Left ventricle myocardium inferior (tissue), 1 donor: ENCODE results near the gene RAD1. TPM values are rescaled to one million over a fixed set of nuclear protein-coding genes. Genes with fewer than 3 reads are reported as not detected.

ENCODE experiments used
- DNase-seq: peaks from one replicate; pipeline ENCODE4 v3.0.0-alpha.2; 2020
- H3K27ac ChIP-seq: fragments of 200-600 bp; replicated peaks from 2 replicates; pipeline ENCODE4 v1.8.0; 2021
- H3K27me3 ChIP-seq: fragments of 200-600 bp; 2 replicates; pipeline ENCODE4 v1.8.0; 2021; ENCODE audit warnings: low read depth
- H3K36me3 ChIP-seq: fragments of 200-600 bp; 2 replicates; pipeline ENCODE4 v1.8.0; 2021
- H3K4me1 ChIP-seq: fragments of 200-600 bp; 2 replicates; pipeline ENCODE4 v1.8.0; 2021
- H3K4me3 ChIP-seq: fragments of 200-600 bp; 2 replicates; pipeline ENCODE4 v1.8.0; 2021; ENCODE audit warnings: mild to moderate bottlenecking, moderate library complexity
- H3K9me3 ChIP-seq: fragments of 200-600 bp; replicated peaks from 2 replicates; pipeline ENCODE4 v1.8.0; 2021
- intact Hi-C: fragments of 100-400 bp; cut with micrococcal nuclease; formaldehyde crosslinking; loops from one replicate; pipeline ENCODE4 v1.11.0; 2022
- total RNA-seq: library from RNA; stranded (reverse); fragmentation: NEBNext Ultra II Directional; extraction: Animal tissue kit (Norgen Biotek cat#: 25700); gene quantifications from one replicate; pipeline ENCODE4 v1.2.1, GENCODE V29; 2021
- TF ChIP-seq, protein P1 (sequence below): fragments of 200-600 bp; IDR thresholded peaks from 2 replicates; pipeline ENCODE4 v1.8.0; 2021; ENCODE audit warnings: antibody characterized with exemption, mild to moderate bottlenecking, borderline replicate concordance
- donor health status: DM: no; HTN: yes; CAD: no; lungs with severe emphysema.

The RAD1 gene
- total RNA-seq, 1 donor from 2014 or later = 28.2 TPM

DNA sequence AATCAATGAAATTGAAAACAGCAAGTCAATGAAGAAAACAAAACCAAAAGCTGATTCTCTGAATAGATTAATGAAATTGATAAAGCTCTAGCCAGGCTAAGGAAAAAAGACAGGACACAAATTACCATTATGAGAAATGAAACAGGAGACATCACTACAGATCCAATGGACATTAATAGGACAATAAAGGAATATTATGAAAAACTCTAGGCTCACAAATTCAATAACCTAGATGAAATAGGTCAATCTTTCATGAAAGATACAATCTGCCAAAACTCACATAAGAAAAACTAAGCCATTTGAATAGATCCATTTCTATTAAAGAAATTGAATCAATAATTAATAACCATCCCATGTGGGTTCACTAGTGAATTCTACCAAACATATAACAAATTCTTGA is 39.0 kb downstream of the RAD1 start:
- intact Hi-C loops = no loop called here
- H3K4me1 ChIP-seq = no peaks in the 10 kb centered on the region
- H3K4me3 ChIP-seq = no peak overlapping the region
- H3K36me3 ChIP-seq = no peaks in the 10 kb centered on the region
- H3K27me3 ChIP-seq = no peaks in the 10 kb centered on the region
- no peak for DNase-seq
- TF ChIP-seq, protein P1, sequence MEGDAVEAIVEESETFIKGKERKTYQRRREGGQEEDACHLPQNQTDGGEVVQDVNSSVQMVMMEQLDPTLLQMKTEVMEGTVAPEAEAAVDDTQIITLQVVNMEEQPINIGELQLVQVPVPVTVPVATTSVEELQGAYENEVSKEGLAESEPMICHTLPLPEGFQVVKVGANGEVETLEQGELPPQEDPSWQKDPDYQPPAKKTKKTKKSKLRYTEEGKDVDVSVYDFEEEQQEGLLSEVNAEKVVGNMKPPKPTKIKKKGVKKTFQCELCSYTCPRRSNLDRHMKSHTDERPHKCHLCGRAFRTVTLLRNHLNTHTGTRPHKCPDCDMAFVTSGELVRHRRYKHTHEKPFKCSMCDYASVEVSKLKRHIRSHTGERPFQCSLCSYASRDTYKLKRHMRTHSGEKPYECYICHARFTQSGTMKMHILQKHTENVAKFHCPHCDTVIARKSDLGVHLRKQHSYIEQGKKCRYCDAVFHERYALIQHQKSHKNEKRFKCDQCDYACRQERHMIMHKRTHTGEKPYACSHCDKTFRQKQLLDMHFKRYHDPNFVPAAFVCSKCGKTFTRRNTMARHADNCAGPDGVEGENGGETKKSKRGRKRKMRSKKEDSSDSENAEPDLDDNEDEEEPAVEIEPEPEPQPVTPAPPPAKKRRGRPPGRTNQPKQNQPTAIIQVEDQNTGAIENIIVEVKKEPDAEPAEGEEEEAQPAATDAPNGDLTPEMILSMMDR = no peak
- no peak overlapping the region for H3K27ac ChIP-seq
- H3K9me3 ChIP-seq = peaks cover 42% of the 10 kb centered on the region

DNA sequence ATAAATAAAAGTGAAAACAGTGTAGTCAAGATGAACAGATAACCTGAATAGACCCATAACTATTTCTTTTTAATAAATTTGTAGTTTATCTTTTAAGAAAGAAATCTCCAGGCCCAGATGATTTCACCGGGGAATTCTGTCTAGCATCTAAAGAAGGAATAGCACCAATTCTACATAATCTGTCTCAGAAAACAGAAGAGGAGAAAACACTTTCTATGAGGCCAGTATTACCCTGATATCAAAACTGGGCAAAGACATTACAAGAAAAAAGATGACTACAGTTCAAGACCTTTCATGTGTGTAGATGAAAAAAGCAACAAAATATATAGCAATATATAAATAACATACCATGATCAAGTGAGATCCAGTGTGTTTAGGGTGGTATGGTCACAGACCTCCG is 44.9 kb downstream of the RAD1 start:
- H3K9me3 ChIP-seq = peaks cover 7% of the 10 kb centered on the region
- H3K27ac ChIP-seq = no peak overlapping the region
- TF ChIP-seq, protein P1 = no peak
- intact Hi-C loops = no loop called here
- H3K4me1 ChIP-seq = no peaks in the 10 kb centered on the region
- DNase-seq = no peak
- H3K27me3 ChIP-seq = no peaks in the 10 kb centered on the region
- H3K4me3 ChIP-seq = no peak overlapping the region
- no peaks in the 10 kb centered on the region for H3K36me3 ChIP-seq

DNA sequence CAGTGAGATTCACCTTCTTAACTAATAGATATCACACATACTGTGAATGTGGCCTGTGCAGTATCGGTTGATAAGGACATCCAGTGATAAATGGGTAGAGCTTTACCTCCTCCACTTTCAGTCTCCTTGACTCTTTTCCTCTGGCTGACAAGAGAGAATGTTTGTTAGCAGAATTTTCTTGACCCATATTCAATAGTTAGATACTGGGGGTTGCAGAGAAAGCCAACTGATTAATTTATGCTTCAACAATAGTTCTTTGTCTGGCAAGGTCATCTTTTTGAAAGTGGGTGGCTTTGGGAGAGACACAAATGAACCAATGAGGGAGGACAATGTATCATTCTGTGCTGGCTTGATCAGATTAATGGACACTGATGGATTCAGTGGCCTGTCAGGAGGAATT is 46.0 kb downstream of the RAD1 start:
- Histone ChIP-seq H3K4me1 (no peaks in the 10 kb centered on the region), H3K36me3 (no peaks in the 10 kb centered on the region), H3K27ac (no peak overlapping the region), H3K27me3 (no peaks in the 10 kb centered on the region), H3K4me3 (no peak overlapping the region), H3K9me3 (no peaks in the 10 kb centered on the region)
- intact Hi-C loops = no loop called here
- TF ChIP-seq, protein P1 = no peak
- no peak for DNase-seq

DNA sequence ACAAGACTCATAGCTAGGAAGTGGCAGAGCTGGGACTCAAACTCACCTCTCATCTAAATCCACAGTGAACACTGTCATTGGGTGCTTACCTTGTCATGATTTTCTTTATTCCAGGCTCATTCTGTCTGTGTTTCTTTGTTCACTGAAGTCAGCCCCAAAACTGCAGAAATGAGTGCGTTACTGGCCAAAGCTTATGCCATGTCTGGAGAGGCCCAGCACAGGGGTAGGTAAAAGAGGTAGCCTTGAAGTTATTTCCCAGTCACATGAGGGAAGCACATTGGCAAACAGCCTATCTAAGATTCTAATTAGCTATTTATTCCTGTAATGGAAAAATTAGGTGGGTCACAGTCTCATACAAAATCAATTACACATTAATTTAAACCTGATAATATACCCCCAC is 46.5 kb downstream of the RAD1 start:
- TF ChIP-seq, protein P1 = no peak
- H3K27ac ChIP-seq = no peak overlapping the region
- no peak for DNase-seq
- no peak overlapping the region for H3K4me3 ChIP-seq
- no peaks in the 10 kb centered on the region for H3K36me3 ChIP-seq
- intact Hi-C loops = no loop called here
- H3K9me3 ChIP-seq = no peaks in the 10 kb centered on the region
- H3K27me3 ChIP-seq = no peaks in the 10 kb centered on the region
- H3K4me1 ChIP-seq = no peaks in the 10 kb centered on the region

DNA sequence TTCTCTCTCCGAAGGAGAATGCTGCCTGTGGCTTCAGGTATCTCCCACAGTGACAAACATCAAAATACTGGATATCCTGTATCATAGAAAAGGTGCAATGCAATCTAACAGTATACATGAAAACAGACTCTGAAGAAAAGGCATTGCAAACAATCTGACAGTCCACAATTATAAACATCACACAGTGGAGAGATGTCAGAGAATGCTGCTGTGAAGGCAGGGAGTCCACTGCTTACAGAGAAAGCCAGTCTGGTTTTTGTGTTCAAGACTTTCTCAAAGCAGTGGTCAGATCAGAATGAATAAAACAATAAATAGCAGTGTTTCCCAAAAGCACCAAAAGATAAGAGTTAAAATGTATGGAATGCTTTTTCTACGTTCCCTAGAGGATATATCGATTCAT is 47.6 kb downstream of the RAD1 start:
- intact Hi-C loops = no loop called here
- Histone ChIP-seq H3K27me3 (no peaks in the 10 kb centered on the region), H3K9me3 (no peaks in the 10 kb centered on the region), H3K4me3 (no peak overlapping the region), H3K27ac (no peak overlapping the region), H3K36me3 (no peaks in the 10 kb centered on the region), H3K4me1 (peaks cover 5% of the 10 kb centered on the region)
- no peak for DNase-seq
- TF ChIP-seq, protein P1 = no peak

DNA sequence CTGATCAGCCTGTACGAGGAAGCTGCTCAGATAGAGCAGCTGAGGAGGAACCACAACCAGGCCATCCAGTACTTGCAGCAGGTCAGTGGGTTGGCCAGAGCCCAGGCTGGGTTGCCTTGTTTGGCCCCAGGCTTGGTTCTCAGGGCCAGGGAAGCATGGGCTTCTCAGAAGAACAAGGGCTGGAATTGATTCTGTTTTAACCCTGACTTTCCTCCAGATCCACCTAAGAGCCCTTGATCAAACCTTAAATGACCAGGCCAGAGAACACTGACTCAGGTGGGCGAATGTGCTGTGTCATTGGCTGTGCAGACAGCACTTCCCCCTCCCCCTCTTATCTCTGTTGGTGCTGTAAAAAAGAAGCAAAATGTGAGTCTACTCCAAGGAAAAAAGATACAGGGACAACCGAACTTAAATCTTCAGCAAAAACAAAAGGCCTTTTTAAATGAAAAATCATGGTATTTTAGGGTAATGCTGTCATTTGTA is 48.3 kb downstream of the RAD1 start:
- Histone ChIP-seq H3K4me3 (no peak overlapping the region), H3K27me3 (no peaks in the 10 kb centered on the region), H3K9me3 (no peaks in the 10 kb centered on the region), H3K36me3 (no peaks in the 10 kb centered on the region), H3K27ac (no peak overlapping the region), H3K4me1 (peaks cover 5% of the 10 kb centered on the region)
- intact Hi-C loops = no loop called here
- DNase-seq = no peak
- TF ChIP-seq, protein P1 = no peak
